OCI-LY3 (cell line): Measurements from ENCODE around the gene IL1RAPL1.

Source experiments
- CTCF ChIP-seq: fragments of 200-600, 300-600 bp; sonication (generic); IDR thresholded peaks from 2 replicates; pipeline ENCODE4 v1.5.1; 2014; ENCODE audit warnings: antibody characterized with exemption, low read length, low read depth
- EZH2phosphoT487 ChIP-seq: fragments of 200-600 bp; shearing (Covaris generic); IDR thresholded peaks from 2 replicates; pipeline ENCODE4 v1.6.1; 2018; ENCODE audit warnings: antibody characterized with exemption, mixed run types, low read depth

GRCh38 chrX:29233592-29234183, 646.4 kb downstream of the IL1RAPL1 start:
- no peak for TF ChIP-seq CTCF
- TF ChIP-seq EZH2phosphoT487: no peak
